SKM-1 (cell line): ENCODE data around the gene CELA3B.
"Not testable (repeated sequence)": the region's sequence is repeated elsewhere in the genome, so short reads cannot be mapped to it uniquely, and the experiment has no call there.

Source experiments
- DNase-seq: peaks from one replicate; lab custom pipeline; 2025; ENCODE audit not compliant: unreplicated experiment; lab: John Stamatoyannopoulos, UW

CELA3B gene

DNA sequence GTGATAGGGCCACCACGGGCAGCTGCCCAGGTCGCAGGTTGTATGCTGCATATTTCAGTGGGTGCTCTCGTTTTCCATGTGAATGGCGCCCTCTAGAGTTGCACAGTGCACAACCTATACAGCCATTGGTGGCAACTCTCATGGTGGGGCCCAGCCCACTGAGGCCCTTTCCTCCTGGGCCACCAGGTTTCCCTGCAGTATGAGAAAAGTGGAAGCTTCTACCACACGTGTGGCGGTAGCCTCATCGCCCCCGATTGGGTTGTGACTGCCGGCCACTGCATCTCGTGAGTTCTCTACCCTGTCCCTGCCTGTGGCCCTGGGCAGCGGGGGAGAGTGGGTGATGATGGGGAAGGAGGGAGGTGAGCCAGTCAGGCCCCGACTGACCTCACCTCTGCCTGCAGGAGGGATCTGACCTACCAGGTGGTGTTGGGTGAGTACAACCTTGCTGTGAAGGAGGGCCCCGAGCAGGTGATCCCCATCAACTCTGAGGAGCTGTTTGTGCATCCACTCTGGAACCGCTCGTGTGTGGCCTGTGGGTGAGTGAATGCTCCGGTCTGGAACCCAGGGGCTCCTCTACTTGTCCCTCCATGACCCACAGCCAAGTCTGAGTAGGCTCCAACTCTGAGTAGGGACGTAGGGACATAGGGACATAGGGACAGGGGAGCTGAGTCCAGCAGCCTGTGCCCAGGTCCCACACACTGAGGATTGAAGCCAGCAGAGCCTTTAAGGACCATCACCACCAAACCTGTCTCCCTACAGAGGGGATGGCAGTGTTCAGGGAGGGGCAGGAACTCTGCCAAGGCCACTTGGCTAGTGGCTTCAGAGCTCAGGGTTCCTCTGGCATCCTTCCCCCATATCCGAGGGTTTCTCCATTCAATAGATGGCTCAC, 28.7 kb downstream of the CELA3B start:
- not testable (repeated sequence) for DNase-seq

DNA sequence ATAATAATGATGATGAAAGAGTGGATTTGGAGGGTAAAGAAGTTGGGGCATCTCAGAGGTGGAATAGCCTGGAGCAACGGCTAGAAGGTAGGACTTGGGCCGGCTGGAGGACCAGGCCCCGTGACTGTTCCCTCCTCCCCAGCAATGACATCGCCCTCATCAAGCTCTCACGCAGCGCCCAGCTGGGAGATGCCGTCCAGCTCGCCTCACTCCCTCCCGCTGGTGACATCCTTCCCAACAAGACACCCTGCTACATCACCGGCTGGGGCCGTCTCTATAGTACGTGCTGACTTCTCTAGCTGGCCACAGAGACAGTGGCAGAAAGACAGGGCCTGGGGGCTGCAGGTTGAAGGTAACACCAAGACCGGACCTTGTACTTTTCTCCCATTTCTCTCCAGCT, 29.9 kb downstream of the CELA3B start:
- not testable (repeated sequence) for DNase-seq

DNA sequence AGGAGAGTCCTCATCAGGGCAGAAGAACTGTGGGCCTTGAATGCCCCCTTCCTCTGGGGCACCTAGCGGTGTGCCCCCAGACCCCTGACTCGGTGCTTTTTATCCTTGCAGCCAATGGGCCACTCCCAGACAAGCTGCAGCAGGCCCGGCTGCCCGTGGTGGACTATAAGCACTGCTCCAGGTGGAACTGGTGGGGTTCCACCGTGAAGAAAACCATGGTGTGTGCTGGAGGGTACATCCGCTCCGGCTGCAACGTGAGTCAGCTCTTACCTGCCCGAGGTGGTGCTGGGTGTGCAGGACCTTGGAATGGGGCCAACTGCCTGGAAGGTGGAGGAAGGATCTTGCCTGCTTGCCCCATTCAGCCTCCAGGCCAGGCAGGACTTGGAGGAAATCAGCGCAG, 30.4 kb downstream of the CELA3B start:
- DNase-seq: not testable (repeated sequence)

DNA sequence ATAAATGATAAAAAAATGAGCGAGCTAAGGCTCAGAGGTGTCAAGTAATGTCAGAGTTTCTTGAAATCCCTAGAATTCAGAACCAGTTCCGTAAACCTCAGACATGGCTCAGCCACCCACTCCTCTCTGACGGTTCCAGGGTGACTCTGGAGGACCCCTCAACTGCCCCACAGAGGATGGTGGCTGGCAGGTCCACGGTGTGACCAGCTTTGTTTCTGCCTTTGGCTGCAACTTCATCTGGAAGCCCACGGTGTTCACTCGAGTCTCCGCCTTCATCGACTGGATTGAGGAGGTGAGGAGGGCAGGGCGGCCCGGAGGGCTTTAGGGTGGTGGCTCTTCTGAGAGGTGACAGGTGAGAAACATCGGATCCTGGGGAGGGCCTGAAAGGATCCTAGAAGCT, 32.7 kb downstream of the CELA3B start:
- not testable (repeated sequence) for DNase-seq

DNA sequence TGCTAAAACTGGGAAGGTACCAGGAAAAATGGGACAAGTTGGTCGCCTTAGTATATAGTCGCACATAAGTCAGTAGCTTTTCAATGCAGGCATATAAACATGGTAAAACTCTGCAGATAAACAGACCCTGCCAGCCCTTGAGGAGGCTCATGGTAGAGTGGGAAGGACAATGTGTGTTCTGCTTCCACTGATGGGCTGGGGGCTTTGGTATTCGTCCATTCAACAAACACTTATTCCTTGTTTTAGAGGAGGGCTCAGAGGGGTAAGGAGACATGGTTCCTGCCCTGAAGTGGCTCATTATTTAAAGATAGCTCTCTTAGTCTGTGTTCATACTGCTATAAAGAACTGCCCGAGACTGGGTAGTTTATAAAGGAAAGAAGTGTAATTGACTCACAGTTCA, 35.9 kb downstream of the CELA3B start:
- not testable (repeated sequence) for DNase-seq

DNA sequence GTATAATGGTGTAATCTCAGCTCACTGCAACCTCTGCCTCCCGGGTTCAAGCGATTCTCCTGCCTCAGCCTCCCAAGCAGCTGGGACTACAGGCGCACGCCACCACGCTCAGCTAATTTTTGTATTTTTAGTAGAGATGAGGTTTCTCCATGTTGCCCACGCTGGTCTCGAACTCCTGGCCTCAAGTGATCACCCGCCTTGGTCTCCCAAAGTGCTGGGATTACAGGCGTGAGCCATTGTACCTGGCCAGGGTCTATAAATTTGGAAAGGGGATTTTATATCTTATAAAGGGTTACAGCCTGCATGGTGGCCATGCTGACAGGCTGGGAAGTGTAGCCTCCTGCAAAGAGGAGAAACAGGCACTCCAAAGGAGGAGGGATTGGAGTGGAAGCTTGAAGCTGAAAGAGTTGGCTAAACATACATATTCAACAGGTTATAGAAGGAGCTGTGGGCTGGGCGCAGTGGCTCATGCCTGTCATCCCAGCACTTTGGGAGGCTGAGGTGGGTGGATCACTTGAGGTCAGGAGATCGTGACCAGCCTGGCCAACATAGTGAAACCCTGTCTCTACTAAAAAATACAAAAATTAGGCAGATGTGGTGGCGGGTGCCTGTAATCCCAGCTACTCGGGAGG, 37.9 kb downstream of the CELA3B start:
- DNase-seq: not testable (repeated sequence)

DNA sequence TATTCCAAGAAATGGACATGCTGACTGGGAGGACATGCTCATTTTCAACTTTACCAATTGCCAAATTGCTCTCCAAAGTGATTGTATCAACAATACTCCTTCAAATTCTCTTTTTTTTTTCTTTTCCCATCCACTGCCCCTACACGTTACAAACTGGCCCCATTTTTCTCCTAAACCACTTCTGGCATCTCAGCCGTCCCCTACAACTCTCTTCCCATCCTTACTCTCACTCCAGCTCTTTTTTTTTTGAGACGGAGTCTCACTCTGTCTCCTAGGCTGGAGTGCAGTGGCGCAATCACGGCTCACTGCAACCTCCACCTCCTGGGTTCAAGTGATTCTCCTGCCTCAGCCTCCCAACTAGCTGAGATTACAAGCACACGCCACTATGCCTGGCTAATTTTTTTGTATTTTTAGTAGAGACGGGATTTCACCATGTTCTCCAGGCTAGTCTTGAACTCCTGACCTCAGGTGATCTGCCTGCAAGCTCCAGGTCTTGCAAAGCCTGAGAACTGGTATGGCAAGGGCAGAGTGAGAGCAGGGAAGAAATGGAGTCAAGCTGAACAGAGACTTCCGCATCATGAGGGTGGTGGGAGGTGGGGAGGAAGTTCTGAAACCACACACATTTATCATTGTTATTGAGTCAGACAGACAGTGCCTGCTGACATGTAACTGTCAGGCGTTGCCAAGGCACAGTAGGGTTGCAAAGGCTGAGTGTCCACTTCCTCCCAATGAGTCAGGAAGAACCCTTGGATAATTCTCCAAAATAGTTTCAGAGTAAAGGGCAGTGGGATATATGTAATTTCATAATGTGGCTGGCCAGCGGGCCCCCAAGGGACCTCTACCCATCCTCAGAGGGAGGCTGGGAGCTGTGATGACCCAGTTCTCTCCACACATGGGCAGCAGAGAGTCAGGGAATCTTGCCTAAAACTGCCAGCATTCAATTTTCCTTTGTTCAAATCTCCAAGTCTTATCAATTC, 42.0 kb downstream of the CELA3B start:
- peak; percentile 87 for DNase-seq

DNA sequence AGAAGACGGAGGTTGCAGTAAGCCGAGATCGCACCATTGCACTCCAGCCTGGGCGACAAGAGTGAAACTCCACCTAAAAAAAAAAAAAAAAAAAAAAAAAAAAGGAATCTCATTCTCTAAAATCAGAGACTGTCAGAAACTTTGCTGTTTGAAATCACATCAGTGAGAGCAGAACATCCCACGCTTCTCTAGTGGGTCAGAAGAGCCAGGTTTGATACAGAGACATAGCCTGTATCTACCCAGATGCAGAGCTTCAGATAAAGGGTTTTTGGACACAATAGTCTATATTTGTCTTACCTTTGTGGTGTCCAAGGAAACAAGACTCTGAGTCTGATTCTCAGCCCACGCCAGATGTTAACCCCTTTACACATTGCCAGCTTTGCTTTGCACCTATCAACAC, 44.2 kb downstream of the CELA3B start:
- no peak for DNase-seq

DNA sequence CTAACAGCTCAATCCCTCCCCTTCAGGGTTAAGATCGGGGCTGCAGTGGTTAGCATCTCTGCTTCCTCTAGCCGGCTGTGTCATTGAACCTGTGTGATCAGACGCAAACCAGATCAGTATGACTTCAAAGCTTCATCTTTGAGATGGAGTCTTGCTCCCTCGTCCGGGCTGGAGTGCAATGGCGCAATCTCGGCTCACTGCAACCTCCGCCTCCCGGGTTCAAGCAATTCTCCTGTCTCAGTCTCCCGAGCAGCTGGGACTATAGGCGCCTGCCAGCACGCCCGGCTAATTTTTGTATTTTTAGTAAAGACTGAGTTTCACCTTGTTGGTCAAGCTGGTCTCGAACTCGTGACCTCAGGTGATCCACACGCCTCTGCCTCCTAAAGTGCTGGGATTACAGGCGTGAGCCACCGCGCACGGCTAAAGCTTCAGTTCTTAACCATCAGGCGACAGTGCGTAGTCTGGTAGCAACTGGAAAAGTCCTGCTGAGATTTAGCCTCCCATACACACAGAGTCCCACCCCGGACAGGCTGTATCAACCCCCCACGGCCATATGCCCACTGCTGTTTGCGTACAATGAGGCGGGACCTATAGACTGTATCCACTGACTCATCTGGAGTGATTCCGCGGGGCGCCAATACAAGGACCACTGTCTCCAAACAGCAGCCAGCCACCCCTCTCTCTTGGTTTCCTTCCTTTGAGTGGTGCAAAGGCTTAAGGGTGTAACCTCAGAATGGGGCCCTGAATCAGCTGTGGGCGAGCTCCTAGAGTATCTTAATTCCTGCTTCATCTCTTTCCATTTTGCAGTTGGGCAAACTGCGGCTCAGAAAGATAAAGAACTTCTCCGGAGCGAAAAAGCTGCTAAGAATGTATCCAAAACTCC, 47.9 kb downstream of the CELA3B start:
- no peak for DNase-seq

DNA sequence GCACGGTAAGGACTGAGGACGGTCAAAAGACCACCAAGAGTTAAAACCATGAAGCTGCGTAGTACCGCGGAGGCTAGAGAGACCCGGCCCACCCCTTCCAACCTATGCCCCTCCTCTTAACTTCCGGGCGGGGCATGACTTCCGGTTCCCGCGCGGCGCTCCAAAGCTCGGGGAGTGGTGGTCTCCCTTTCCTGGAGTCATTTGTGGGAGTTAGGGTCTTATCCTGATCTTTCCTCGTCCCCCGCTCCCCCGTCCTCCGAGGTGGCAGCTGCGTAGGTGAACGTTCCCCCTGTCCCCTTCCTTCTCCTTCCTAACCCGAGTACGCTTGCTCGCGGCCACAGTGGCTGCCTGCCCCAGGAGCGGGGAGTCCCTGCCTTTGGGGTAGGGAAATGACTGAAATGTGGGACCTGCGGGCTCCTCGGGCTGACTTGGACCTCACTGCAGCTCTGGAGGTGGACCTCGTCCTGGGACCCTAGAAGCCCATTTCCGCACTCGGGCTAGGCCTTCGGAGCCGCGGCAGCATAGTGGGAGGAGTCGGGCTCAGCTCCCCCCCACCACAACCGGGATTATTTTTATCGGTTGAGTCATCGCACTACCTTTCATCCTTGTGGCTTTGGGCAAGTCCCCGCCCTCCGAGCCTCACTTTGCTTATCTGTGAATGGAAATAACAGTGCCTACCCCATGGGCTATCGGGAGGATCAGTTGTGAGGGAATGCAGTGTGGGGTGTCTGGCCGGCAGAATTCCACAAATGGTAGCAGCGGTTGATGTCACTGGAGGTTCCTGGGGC, 48.7 kb downstream of the CELA3B start:
- DNase-seq: peak; percentile 86

DNA sequence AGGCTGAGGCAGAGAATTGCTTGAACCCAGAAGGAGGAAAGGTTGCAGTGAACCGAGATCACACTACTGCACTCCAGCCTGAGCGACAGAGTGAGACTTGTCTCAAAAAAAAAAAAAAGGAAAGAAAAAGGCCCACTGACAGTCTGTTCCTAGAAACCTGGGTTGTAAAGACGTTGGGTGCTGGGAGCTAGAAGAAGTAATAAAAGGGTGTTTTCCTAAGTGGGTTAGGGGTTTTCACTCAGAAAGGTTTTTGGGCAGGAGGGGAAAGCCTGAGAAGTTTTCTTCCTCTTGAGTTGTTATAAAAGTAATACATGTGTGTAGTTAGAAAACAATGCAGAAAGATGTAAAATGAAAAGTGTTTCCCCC, 50.1 kb downstream of the CELA3B start:
- no peak for DNase-seq

DNA sequence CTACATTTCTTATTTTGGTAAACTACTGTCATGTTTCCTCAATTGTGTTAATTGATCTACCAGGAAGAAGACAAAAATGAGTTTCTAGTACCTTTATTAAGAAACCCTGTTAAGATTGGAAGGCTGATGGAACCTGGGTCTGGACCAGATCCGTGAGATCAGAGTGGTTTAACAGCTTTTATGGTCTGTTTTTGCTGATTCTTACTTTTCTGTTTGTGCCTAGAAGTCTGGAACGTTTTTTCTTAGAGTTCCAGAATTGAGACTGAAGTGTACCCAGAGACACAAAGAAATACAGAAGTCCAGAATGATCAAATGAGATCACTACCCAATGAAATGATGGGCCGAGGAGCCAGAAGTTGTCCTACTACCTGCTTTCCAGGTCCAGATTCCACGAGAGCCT, 53.2 kb downstream of the CELA3B start:
- DNase-seq: no peak

DNA sequence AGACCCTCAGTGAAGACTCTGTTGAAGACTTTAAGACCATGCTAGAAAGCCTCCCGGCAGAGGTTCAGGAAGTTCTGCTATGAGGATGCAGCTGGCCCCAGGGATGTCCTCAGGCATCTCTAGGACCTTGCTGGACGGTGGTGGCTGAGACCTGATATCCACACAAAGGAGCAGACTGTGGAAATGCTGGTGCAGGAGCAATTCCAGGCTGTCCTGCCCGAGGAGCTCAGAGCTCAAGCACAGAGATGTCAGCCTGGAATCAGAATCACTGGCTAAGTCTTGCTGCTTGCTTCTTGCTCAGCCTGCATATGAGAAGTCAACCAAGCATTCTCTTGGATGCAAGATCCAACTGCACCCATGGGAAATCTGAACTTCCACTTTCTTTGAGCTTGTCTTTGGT, 53.7 kb downstream of the CELA3B start:
- no peak for DNase-seq

DNA sequence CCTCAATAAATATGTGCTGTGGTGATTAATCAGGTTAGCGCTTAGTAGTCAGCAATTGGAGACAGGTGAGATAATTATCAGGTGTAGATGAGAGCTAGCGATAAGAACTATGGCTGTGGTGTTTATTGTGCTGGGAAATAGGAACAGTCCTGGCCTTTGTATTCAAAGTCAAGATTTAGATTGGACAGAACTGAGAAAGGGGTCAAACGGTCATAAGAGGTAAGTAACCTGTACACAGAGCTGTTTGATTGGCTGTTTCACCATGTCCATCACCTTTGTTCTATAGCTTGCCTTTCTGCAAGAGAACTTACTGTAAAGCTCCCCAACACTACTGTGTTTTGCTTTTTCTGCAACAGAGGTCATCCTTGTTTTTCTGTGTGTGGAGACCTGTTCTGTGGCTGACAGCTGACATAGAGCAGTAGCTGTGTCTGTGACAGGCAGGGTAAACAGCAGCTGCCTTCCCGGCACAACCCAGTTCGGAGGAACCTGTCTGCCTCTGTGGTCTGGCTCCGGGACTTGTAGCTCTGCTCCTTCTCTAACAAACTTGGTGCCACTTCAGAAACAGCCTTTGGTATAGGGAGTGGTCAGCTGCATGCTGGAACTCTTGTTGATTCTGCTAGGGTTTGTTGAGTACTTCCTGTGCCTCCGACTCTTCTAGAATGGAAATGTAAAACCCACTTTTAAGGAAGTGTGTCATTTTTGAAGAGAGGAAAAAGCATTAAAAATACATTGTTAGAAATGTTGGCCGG, 54.6 kb downstream of the CELA3B start:
- no peak for DNase-seq

DNA sequence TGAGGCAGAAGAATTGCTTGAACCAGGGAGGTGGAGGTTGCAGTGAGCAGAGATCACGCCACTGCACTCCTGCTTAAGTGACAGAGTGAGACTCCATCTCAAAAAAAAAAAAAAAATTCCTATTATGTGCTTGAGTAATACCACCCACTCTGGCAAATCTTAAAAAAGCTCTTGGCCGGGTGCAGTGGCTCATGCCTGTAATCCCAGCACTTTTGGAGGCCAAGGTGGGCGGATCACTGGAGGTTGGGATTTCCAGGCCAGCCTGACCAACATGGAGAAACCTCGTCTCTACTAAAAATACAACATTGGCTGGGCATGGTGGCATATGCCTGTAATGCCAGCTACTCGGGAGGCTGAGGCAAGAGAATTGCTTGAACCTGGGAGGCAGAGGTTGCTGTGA, 58.0 kb downstream of the CELA3B start:
- DNase-seq: not testable (repeated sequence)

DNA sequence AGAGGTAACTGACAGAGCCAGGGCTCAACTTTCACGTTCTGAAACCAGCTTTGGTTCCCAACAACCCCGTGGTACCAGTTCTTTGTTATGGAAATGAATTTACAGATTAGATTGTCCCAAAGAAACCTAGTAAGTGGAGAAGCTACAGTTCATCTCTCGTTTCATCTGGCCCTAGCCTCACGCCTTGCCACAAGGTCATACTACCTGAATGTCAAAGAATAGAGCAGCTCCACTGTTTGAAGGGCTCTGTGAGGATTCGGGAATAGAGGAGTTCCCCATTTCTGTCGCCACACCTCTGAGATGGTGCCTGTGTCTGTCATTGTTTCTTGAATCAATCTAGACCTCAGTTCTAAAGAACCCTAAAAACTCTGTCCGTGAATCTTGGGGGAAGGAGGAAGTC, 60.7 kb downstream of the CELA3B start:
- DNase-seq: no peak

DNA sequence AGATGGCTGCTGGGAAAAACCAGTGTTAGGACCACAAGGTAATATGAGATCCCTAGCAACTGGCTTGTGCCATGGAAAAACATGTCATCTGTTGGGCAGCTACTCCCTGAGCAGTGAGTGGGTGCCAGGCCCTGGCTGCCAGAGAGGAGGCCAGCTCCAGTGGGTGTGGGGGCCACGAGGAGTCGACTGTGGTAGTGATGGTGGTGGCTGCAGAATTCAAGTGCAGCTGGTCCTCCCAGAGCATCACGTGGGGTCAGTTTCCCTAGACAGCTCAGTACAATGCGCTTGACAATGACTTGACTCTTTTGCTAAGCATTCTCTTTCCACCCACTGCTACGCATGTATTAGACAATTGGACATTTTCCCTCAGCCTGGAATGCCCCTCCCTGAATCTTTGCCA, 61.2 kb downstream of the CELA3B start:
- no peak for DNase-seq
